ENCODE measurements around the gene UNC119. TPM values are rescaled to one million over a fixed set of nuclear protein-coding genes. Genes with fewer than 3 reads are reported as not detected.
A peak's percentile ranks its signal among the peaks of the same experiment; 100 is the strongest.
"Not testable (repeated sequence)": the region's sequence is repeated elsewhere in the genome, so short reads cannot be mapped to it uniquely, and the experiment has no call there.

UNC119 gene
- total and polyA plus RNA-seq, 8 donors, result 13.6 to 30.9 (median 17.2) TPM

GRCh38 chr17:28576758-28577465 is 24.5 kb upstream of the UNC119 start, which contains the start of gene ALDOC:
Gene ALDOC (minus strand): TSS chr17:28576895. CDS start chr17:28575532, 1,363 bp downstream.
- H3K27ac ChIP-seq, result peak within 1 kb of the TSS in 2 of 5 donors; percentile 46 to 48
- WGBS, 5 donors, result 3 to 6% (median 4%) methylated on average over 22 to 26 of the region's 26 CpGs
- peak within 1 kb of the TSS; percentile 14 to 34 (median 31) for H3K4me3 ChIP-seq

DNA sequence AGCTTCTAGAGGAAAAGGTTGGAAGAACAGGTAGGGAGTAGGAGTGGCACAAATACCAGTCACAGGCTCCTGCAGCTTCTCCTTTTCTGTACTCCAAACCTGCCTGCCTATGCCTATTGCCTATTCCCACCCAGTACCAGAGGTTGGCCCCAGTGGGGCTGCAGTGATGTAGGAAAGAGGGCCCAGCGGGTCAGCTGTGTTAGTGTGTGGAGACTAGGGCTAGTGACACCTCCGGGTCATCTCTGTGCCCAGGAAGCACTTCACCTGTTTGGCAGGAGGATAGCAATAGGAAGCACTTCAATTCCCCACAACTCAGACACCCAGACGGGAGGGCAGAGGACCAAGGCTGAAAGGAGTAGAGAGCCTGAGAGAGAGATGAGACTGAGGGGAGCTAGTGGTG is 23.6 kb upstream of the UNC119 start:
- H3K27ac ChIP-seq; H3K9me3 ChIP-seq; H3K27me3 ChIP-seq; intact Hi-C loops (cut with DNase I; ENCODE audit: low total_unique reads); DNase-seq; H3K4me3 ChIP-seq: not testable (repeated sequence)
- peaks cover 14 to 40% (median 25%) of the 10 kb centered on the region in 4 donors for H3K4me1 ChIP-seq
- peaks cover 0 to 21% (median 0%) of the 10 kb centered on the region in 4 donors for H3K36me3 ChIP-seq
- 72 to 83% (median 78%) methylated on average over 3 of the region's 3 CpGs for WGBS, 5 donors

More at GRCh38 chr17:28576758-28577465, 24.5 kb upstream of the UNC119 start, which contains the start of gene ALDOC:
- Histone ChIP-seq H3K4me1 (peaks cover 12 to 38% (median 21%) of the 10 kb centered on the region in 4 donors), H3K9me3 (no peaks in the 10 kb centered on the region), H3K36me3 (peaks cover 0 to 21% (median 0%) of the 10 kb centered on the region in 4 donors), H3K27me3 (no peaks in the 10 kb centered on the region)
- TF ChIP-seq EP300 (IDR thresholded peaks at IDR 0.05) (no peak), POLR2A (IDR thresholded peaks at IDR 0.05) (peak in 2 of 4 donors; percentile 13 to 56), POLR2AphosphoS5 (IDR thresholded peaks at IDR 0.05) (peak; percentile 76 to 95 (median 95))
- TF ChIP-seq, protein P1, sequence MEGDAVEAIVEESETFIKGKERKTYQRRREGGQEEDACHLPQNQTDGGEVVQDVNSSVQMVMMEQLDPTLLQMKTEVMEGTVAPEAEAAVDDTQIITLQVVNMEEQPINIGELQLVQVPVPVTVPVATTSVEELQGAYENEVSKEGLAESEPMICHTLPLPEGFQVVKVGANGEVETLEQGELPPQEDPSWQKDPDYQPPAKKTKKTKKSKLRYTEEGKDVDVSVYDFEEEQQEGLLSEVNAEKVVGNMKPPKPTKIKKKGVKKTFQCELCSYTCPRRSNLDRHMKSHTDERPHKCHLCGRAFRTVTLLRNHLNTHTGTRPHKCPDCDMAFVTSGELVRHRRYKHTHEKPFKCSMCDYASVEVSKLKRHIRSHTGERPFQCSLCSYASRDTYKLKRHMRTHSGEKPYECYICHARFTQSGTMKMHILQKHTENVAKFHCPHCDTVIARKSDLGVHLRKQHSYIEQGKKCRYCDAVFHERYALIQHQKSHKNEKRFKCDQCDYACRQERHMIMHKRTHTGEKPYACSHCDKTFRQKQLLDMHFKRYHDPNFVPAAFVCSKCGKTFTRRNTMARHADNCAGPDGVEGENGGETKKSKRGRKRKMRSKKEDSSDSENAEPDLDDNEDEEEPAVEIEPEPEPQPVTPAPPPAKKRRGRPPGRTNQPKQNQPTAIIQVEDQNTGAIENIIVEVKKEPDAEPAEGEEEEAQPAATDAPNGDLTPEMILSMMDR (IDR thresholded peaks at IDR 0.05), result no peak
- DNase-seq, result peak; percentile 98 to 99
- intact Hi-C loops (cut with DNase I; ENCODE audit: low total_unique reads), result no loop called here

GRCh38 chr17:28575126-28575795 is 22.8 kb upstream of the UNC119 start:
- peaks cover 0 to 21% (median 0%) of the 10 kb centered on the region in 4 donors for H3K36me3 ChIP-seq
- H3K4me3 ChIP-seq, result no peak overlapping the region
- no peak for DNase-seq
- intact Hi-C loops (cut with DNase I; ENCODE audit: low total_unique reads), result no loop called here
- H3K27me3 ChIP-seq, result no peaks in the 10 kb centered on the region
- 91 to 98% (median 96%) methylated on average over 14 of the region's 14 CpGs for WGBS, 5 donors
- H3K27ac ChIP-seq, result no peak overlapping the region
- peaks cover 18 to 45% (median 31%) of the 10 kb centered on the region in 4 donors for H3K4me1 ChIP-seq
- TF ChIP-seq, protein P1 (IDR thresholded peaks at IDR 0.05), result no peak
- no peak for TF ChIP-seq POLR2AphosphoS5 (IDR thresholded peaks at IDR 0.05)
- TF ChIP-seq POLR2A (IDR thresholded peaks at IDR 0.05), result no peak
- no peaks in the 10 kb centered on the region for H3K9me3 ChIP-seq

- Histone ChIP-seq H3K36me3 (peaks cover 0 to 17% (median 0%) of the 10 kb centered on the region in 4 donors), H3K9me3 (no peaks in the 10 kb centered on the region), H3K4me1 (peaks cover 23 to 53% (median 37%) of the 10 kb centered on the region in 4 donors), H3K27me3 (no peaks in the 10 kb centered on the region), H3K27ac (no peak overlapping the region), H3K4me3 (no peak overlapping the region)
- peak in 1 of 2 donors; percentile 10 for DNase-seq
- TF ChIP-seq, protein P1 (IDR thresholded peaks at IDR 0.05), result no peak
- TF ChIP-seq EP300 (IDR thresholded peaks at IDR 0.05) (no peak), POLR2AphosphoS5 (IDR thresholded peaks at IDR 0.05) (no peak), POLR2A (IDR thresholded peaks at IDR 0.05) (no peak)
- intact Hi-C loops (cut with DNase I; ENCODE audit: low total_unique reads), result no loop called here
- 73 to 87% (median 84%) methylated on average over 7 of the region's 7 CpGs for WGBS, 5 donors
These were observed 22.1 kb upstream of the UNC119 start for GRCh38 chr17:28574526-28574925.

All from stomach (tissue), 9 donors.